GM18867 (cell line): ENCODE data around the gene MIP.
"Not testable (repeated sequence)": the region's sequence is repeated elsewhere in the genome, so short reads cannot be mapped to it uniquely, and the experiment has no call there.

Source experiments
- ATAC-seq: cut with Tn5 transposase; IDR thresholded peaks from one replicate; pipeline ENCODE4 v1.9.1; 2021; ENCODE audit warnings: mild to moderate bottlenecking, moderate library complexity; ENCODE audit not compliant: unreplicated experiment

The MIP gene

DNA sequence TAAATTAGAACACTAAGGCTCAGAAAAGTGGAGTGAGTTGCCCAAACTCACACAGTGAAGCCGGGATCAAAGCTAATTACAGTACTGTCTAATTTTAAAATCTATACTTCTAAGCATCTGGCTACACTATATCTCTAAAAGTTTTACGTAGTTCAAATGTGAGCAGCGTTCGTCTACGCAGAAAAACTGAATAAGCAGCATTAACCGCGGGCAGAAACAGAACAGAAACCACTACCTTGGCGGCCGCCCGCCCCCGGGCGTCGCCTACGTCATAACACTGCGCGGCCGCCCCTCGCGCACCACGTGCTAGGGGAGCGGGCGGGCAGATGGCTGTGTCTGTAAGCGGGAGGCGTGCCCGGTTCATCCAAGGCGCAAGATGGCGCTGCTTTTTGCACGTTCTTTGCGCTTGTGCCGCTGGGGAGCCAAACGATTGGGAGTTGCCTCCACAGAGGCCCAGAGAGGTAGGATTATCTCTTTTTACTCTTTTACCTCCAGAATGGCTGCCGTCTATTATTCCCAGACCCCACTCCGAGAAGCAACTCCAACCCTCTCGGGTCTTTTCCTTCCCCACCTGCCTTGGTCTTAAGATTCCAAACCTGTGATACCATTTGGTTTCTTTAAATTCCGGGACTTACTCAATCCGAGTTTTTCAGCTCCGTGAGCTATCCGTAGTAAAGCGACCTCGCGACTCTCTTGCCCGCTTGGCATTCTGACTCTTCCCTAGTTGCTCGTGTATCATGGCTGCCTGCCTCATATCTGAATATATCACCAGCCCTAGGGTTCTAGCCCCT is 14.0 kb upstream of the MIP start, which contains the start of gene SPRYD4:
SPRYD4 (plus strand) TSS at position 363 of the 791 bp plus-strand sequence; CDS start at position 377, 14 bp downstream.
- peak; percentile 88 for ATAC-seq

DNA sequence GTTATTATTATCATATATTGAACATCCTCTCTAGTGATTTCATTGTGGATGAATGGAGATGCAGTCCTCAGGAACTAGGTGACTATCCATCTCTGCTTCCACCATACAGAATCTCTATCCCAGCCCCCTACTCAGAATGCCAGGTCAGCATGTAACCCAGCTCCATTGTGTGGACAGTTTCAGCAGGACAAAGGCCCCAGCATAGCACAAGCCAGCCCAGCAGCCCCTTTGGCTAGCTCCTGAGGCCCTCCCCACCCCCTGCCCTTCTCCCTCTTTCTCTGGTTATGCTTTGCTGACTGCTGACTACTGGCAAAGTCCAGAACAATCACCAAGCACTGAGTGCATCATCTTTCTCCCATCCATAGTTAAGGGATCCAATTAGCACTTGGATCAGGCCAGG is 8.1 kb upstream of the MIP start:
- no peak for ATAC-seq

DNA sequence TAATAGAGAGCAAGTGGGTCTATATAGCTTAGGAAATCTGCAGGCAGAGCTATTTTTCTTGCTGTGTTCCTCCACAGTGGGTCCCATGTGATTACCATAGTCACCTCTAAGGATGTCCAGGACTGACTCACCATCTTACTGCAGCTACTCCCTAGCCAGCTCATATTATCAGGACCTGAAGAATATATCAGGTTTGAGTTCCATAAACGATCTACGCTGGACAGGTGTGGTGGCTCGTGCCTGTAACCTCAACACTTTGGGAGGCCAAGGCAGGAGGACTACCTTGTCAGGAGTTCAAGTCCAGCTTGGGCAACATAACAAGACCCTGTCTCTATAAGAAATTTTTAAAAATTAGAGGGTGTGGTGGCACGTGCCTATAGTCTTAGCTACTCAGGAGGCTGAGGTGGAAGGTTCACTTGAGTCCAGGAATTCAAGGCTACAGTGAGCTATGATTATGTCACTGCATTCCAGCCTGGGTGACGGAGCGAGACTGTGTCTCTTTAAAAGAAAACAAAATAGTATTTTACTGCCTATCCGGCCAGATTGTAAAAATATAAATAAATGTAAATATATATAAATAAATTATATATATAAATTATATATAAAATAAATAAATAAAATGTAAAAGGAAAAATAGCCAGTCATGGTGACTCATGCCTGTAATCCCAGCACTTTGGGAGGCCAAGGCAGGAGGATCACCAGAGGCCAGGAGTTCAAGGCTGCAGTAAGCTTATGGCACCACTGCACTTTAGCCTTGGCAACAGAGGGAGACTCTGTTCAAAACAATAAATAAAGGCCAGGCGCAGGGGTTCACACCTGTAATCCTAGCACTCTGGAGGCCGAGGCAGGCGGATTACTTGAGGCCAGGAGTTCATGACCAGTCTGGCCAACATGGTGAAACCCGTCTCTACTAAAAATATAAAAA is 7.0 kb upstream of the MIP start:
- ATAC-seq: no peak

DNA sequence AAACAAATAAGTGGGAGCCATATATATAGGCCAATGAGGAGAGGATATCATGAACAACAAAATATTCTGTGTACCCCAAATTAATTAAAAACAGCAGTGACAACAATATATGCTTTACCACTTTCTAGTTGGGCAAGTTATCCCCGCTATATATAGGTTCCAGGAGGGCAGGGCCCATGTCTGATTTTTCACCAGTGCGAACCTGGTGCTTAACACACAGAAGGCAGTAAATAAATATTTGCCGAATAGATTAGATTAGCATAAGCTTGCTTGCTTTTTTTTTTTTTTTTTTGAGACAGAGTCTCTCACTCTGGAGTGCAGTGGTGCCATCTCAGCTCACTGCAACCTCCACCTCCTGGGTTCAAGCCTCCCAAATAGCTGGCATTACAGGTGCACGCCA is 3.4 kb upstream of the MIP start:
- ATAC-seq: no peak

DNA sequence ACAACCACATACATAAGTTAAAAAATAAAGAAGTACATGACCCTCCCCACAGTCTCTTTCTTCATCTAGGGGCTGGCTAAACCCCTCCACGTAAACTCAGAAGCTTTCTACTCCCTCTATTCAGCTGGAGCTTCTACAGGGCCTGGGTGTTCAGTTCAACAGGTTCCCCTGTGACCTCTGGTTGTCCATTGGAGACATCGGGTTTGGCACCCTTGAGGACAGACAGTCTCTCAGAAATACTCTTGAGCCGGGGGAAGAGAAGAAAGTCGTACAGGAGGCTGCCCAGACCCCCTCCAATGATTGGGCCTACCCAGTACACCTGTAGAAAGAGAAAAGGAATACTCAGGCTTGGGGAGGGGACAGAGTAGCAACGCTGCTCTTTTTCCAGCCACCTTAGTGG is 3.3 kb downstream of the MIP start:
- no peak for ATAC-seq

DNA sequence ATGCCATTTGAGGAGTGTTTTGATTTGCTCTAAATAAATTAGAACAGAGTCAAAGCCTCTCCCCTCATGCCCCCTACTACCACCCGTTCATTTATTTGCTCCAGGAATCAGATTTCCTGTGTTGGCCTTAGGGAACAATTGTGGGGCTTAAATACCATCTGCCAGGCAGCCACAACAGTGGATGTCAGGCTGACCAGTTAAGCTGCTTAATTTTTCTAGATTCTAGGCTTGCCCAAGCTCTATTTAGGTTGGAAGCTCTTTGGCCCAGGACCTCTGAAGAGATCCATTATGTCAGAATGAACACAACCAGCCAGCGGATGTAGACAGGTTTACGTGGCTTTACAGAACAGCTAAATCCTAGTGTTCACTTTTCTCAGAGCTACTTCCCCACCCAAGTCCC is 4.2 kb downstream of the MIP start:
- ATAC-seq: no peak

DNA sequence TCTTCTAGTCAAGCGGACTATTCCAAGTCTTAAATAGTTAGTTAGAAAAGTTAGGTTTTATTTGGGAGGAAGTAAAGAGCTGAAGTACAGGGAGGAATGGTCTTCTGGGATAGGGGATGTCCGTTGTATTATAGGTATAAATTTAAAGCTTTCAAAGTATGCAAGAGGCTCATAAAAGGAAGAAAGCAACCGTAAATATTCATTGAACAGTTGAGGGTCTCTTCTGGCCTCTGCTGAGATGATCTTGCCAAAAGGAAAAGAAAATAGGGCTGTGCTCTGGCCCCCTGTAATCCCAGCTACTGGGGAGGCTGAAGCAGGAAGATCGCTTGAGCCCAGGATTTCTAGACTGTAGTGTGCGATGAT is 4.9 kb downstream of the MIP start:
- no peak for ATAC-seq

DNA sequence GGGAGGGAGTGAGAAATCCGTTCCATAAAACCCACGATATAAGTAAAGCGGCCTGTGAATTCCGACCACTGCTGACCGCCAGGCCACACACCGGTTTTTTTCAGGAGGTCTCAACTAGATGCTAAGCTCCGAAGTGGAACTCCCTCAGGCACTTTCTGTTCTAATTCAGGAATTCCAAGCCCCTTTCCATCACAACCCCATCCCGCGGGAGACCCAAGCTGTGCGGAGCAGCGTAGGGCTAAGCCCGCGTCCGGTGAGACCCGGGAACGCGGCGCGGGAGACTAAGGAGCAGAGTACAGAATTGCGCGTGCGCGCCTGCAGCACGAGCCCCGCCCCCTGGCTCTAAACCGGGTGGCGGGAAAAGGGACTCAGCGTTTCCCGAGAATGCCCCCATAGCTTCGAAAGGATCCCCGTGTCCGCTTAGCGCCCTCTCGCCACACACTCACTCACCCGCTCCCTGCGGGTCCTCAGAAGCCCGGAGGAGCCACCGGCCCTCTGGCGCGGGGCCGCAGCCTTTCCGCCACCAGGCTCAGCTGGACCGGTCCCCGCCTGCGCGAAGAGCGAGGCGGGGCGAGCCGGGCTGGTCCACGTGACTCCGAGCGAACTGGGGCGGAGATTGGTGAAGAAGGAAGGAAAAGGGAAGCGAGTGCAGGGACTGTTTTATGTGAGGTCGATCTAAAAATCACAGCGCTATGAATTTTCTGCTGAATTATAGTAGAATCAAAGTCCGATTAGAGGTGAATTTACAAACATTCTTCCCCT is 5.4 kb downstream of the MIP start, which contains the start of gene TIMELESS:
TIMELESS (minus strand) TSS at position 567 of the 762 bp plus-strand sequence. CDS start 15,256 bp downstream, outside the sequence.
- peak; percentile 92 for ATAC-seq

DNA sequence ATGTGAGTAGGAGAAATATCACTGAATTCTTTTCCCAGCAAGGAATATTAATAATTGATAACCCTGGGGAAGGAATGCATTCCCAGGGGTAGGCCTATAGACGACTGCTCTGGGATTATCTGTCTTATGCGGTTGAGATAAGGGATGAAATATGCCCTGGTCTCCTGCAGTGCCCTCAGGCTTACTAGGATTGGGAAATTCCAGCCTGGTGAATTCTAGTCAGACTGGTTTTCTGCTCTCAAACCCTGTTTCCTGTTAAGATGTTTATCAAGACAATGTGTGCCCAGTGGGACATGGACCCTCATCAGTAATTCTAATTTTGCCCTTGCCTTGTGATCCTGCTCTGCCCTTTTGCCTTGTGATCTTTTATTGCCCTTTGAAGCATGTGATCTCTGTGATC is 11.2 kb downstream of the MIP start:
- ATAC-seq: not testable (repeated sequence)

DNA sequence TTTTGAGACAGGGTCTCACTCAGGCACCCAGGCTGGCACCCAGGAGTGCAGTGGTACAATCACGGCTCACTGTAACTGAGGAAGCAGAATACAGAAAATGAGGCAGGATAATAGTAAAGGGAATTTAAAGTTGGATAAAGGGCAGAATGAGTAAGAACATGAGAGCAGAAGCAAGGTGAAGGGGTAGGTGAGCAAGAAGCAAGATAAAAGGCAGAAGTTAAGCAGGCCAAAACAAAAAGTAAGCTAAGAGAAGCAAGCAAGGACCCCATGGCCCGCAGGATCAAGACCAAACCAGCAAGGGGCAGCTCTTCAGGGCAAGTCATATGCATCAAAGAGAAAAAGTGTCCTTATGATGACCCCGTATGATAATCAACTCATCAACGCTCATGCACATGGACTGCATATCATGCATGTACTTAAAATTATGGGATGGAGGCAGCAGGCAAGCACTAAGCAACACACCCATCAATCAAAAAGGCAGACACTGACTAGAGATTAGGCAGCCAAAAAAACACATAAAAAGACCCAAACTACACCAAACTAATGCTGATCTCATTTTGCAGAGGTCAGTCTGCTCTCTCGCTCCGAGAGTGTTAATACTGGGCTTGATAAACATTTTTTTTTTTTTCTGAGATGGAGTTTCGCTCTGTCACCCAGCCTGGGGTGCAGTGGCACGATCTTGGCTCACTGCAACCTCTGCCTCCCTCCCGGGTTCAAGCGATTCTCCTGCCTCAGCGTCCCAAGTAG is 16.9 kb downstream of the MIP start:
- ATAC-seq: no peak

DNA sequence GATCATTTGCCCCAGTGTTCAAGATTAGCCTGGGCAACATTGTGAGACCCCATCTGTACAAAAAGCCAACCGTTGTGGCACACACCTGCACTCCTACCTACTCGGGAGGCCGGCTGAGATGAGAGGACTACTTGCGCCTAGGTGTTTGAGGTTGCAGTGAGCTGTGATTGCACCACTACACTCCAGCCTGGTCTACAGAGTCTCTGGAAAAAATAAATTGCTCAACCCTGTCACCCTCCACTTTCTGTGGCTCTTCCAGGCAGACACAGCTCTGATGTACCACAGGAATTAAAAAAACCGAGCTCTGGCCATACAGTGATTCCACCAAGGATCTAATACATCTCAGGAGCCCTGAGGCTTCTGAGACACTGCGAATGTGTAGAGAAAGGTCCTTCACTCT is 19.6 kb downstream of the MIP start:
- ATAC-seq: no peak

DNA sequence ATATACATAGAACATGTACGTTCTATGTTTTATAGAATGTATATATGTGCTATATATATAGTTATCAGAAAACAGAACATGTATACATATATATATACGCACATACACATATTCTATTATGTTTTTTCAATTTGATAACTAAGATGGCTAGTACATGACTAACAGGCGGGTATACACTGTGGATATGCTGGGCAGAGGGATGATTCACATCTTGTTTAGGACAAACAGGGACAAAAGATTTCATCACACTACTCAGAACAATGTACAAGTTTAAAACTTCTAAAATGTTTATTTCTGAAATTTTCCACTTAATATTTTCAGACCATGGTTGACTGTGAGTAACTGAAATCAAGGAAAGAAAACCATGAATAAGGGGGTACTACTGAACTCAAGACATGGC is 22.6 kb downstream of the MIP start:
- ATAC-seq: no peak

DNA sequence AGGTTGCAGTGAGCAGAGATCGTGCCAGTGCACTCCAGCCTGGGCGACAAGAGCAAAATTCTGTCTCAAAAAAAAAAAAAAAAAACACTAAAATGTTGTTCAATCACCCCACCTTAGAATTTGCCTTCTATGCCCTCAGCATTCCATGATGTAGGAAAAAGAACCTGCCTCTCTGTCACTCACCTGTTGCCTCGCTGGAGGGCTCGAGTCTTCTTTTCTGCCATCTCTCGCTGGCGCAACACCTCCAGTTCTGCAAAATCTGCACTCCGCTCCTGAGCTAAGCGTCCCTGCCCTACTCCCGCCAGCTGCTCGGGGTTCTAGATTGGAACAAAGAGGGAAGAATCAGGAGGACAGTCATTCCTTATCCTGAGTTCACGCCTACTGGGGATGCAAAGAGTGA is 23.2 kb downstream of the MIP start:
- ATAC-seq: no peak

DNA sequence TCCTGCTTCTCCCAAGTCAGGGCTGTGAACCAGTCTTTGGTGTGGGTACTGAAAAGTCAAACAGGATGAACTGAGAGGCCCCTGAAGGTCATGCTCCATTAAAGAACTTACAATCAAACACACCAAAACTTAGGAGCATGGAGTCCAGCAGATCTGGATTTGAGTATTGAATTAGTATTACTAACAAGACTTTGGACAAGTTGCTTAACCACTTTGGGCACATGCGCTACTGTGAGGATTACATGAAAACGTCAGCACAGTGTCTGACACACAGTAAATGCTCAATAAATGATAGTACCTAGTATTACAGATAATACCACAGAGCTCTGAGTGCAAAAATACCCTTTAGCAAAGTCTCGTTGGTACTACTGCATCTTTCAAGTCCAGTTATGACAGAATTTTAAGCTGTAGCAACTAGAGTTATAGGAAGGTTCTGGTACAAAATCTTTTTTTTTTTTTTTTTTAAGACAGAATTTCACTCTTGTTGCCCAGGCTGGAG is 28.5 kb downstream of the MIP start:
- ATAC-seq: no peak

DNA sequence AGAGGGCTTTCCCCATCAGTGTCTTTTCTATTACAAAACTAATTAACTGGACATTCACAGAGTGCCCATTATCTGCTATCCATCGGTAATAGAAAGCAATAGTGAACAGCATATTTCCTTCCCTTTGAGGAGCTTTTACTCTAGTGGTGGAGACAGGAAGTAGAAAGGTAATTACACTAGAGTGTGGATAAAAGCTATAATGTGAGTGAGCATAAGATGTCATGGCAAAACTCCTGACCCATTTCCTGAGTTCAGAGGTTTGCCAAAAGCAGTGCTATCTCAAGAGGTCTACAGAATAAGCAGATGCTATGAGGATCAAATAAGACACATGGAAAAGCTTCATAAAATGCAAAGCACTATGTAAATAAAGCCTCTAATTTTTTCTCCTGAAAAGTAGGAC is 29.3 kb downstream of the MIP start:
- no peak for ATAC-seq

DNA sequence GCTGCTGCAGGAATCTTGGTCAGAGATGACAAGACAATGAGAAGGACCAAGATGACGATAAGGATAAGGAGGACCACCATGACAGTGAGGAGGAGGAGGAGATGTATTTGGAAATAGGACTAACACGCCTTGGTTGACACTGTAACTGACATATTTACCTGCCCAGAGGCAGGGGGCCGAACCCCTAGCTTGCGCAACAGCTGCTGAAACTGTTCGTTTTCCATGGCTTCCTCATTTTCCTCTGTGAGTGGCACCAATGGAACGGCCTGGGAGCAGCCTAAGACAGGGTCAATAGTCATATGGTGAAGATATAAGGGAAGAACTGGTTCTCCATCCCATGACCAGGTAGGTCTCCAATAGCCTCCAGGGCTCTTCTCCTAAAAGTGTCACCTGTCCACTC is 34.0 kb downstream of the MIP start:
- no peak for ATAC-seq

DNA sequence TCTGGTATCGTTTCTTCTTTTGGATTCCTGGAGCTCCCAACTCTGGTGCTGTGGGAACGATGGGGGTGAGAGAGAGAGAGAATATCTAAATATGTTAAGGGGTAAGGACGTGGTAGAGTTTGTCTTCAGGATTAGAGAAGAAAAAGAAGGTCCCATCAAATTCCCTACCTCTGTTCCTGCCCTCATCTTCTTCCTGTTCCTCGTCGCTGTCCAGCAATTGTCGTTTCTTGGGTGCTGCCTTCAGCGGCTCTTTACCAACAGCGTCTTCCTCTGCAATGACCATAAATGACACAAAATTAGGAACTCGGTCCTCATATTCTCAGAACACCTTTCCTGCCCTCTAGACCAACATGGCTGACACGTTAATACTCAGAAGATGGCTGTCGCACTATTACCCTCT is 36.7 kb downstream of the MIP start:
- no peak for ATAC-seq

DNA sequence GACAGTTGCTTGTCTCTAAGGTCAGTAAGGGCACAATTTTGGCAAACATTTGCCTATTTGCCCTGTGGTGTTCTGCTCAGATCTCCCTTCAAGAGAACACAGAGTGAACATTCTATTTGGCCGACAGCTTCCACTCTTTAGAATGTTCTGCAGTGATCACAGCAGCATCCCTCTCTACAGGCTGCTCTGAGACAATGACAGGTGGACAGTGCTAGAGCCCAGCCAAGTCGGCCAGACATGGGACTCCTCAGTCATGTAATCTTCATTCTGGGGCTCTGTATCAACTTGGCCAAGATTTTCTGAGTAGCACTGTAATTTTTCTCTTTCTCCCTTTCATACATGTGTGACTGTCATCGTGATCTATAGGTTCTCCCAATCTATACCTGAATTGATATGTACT is 40.1 kb downstream of the MIP start:
- ATAC-seq: no peak

DNA sequence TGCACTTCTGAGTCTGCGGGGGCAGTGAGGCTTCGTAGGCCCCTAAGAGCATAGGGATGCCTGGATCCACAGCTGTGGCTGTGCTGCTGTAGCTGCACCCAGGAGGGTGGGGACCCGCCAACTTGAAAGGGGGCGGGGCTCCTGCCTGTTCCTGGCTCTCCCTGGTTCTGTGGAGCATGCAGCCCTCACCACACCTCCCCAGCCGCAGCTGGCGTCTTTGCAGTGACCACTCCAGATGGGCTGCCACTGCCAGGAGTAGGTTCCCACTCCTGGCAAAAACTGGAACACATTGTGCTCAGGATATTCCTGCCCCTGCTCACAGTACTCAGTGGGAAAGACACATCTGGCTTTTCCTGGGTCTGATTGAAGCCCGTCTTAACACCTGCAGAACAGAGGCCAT is 41.1 kb downstream of the MIP start:
- ATAC-seq: no peak
